GM23248 (cell line): ENCODE results near the gene UFD1. TPM values are rescaled to one million over a fixed set of nuclear protein-coding genes. Genes with fewer than 3 reads are reported as not detected.

Source experiments
- DNase-seq: peaks from one replicate; pipeline ENCODE4 v3.0.0-alpha.2; 2015
- H2AFZ ChIP-seq: fragments of 200-600 bp; sonication (generic); 2 replicates; pipeline ENCODE4 v1.6.1; 2016; ENCODE audit warnings: antibody characterized with exemption
- H3F3A ChIP-seq: fragments of 200-600 bp; sonication (generic); 2 replicates; pipeline ENCODE4 v1.6.1; 2016; ENCODE audit warnings: mild to moderate bottlenecking, antibody characterized with exemption, mixed run types; ENCODE audit not compliant: insufficient read depth
- H3K27ac ChIP-seq: fragments of 200-600 bp; sonication (generic); 2 replicates; pipeline ENCODE4 v1.5.1; 2016; ENCODE audit warnings: mild to moderate bottlenecking
- H3K27me3 ChIP-seq: fragments of 200-600 bp; sonication (generic); replicated peaks from 2 replicates; pipeline ENCODE4 v1.6.1; 2016; ENCODE audit warnings: mild to moderate bottlenecking; ENCODE audit not compliant: insufficient read depth
- H3K36me3 ChIP-seq: fragments of 200-600 bp; sonication (generic); 2 replicates; pipeline ENCODE4 v1.6.1; 2016; ENCODE audit warnings: low read depth, mild to moderate bottlenecking
- H3K4me1 ChIP-seq: fragments of 200-600 bp; sonication (generic); 2 replicates; pipeline ENCODE4 v1.6.1; 2016; ENCODE audit warnings: mild to moderate bottlenecking; ENCODE audit not compliant: insufficient read depth
- H3K4me2 ChIP-seq: fragments of 200-600 bp; sonication (generic); one replicate; pipeline ENCODE4 v1.6.1; 2016; ENCODE audit warnings: mild to moderate bottlenecking; ENCODE audit not compliant: unreplicated experiment
- H3K4me3 ChIP-seq: fragments of 200-600 bp; sonication (generic); 2 replicates; pipeline ENCODE4 v1.5.1; 2016; ENCODE audit warnings: mild to moderate bottlenecking
- H3K79me2 ChIP-seq: fragments of 200-600 bp; sonication (generic); 2 replicates; pipeline ENCODE4 v1.6.1; 2016; ENCODE audit warnings: mild to moderate bottlenecking; ENCODE audit not compliant: insufficient read depth
- H3K9ac ChIP-seq: fragments of 200-600 bp; sonication (generic); 2 replicates; pipeline ENCODE4 v1.6.1; 2016; ENCODE audit warnings: mild to moderate bottlenecking
- H3K9me2 ChIP-seq: fragments of 200-600 bp; sonication (generic); 2 replicates; pipeline ENCODE4 v1.6.1; 2016; ENCODE audit warnings: mixed run types, mild to moderate bottlenecking, moderate library complexity; ENCODE audit not compliant: insufficient read depth
- H3K9me3 ChIP-seq: fragments of 200-600 bp; sonication (generic); one replicate; pipeline ENCODE4 v1.6.1; 2017; ENCODE audit warnings: low read depth
- H4K20me1 ChIP-seq: fragments of 200-600 bp; sonication (generic); 2 replicates; pipeline ENCODE4 v1.6.0; 2016; ENCODE audit not compliant: insufficient read depth
- EZH2 ChIP-seq: fragments of 200-600 bp; sonication (generic); IDR thresholded peaks from 2 replicates; pipeline ENCODE4 v1.6.1; 2018; ENCODE audit warnings: antibody characterized with exemption, mild to moderate bottlenecking; ENCODE audit not compliant: insufficient read depth, poor library complexity, severe bottlenecking
- EZH2phosphoT487 ChIP-seq: fragments of 200-600 bp; sonication (generic); IDR thresholded peaks from 2 replicates; pipeline ENCODE4 v1.6.1; 2018; ENCODE audit warnings: antibody characterized with exemption, moderate library complexity, mild to moderate bottlenecking, low read depth; ENCODE audit not compliant: insufficient read depth
- WGBS, 2 experiments: methylation state at CpG; one replicate each; pipeline ENCODE4 v1.1.6; 2015 to 2017; ENCODE audit warnings: low lambda C conversion rate in 2 of 2, low coverage in 1 of 2; ENCODE audit errors: missing lambda C conversion rate in 2 of 2; 5-methylcytosine and 5-hydroxymethylcytosine counted together
- in situ Hi-C: fragments of 300-500 bp; cut with MboI; formaldehyde crosslinking; loops from 2 replicates; pipeline ENCODE4 v1.15.0; 2020
- polyA plus RNA-seq: library from polyadenylated mRNA; unstranded; fragments of >200 nt; fragmentation: Nextera tagmentation; extraction: Ambion mirVana; gene quantifications from 2 replicates; pipeline ENCODE4 v1.2.1, GENCODE V29; 2016
- total RNA-seq: library from RNA; depleted of rRNA; stranded (reverse); fragments of >200 nt; shearing (Covaris generic); gene quantifications from 2 replicates; pipeline ENCODE4 v1.2.3, GENCODE V29; 2014

The UFD1 gene
- total and polyA plus RNA-seq, 2 experiments from 2014 or later = 55.2 to 117 TPM

GRCh38 chr22:19495562-19496323 lies 16.8 kb upstream of the UFD1 start:
- Histone ChIP-seq H3K9me3 (no peaks in the 10 kb centered on the region), H3K27me3 (no peaks in the 10 kb centered on the region), H3K4me1 (peaks cover 6% of the 10 kb centered on the region; the same call in 1 of the 2 replicates), H3K4me2 (no peak overlapping the region), H4K20me1 (no peaks in the 10 kb centered on the region), H3K9me2 (no peaks in the 10 kb centered on the region), H3K9ac (no peak overlapping the region), H3K4me3 (no peak overlapping the region), H3K36me3 (no peaks in the 10 kb centered on the region), H3K27ac (no peak overlapping the region), H3F3A (no peaks in the 10 kb centered on the region), H2AFZ (no peak overlapping the region), H3K79me2 (no peaks in the 10 kb centered on the region)
- 84 to 87% methylated on average over 5 of the region's 5 CpGs for WGBS, 2 experiments
- peak; percentile 29 for DNase-seq
- TF ChIP-seq EZH2phosphoT487 (no peak), EZH2 (no peak)
- in situ Hi-C loops = no loop called here

- DNase-seq = no peak
- TF ChIP-seq EZH2 (no peak), EZH2phosphoT487 (no peak)
- Histone ChIP-seq H3K4me2 (no peak overlapping the region), H3K9ac (no peak overlapping the region), H3K4me1 (peaks cover 6% of the 10 kb centered on the region; the same call in 1 of the 2 replicates), H2AFZ (no peak overlapping the region), H3K9me3 (no peaks in the 10 kb centered on the region), H3K27me3 (no peaks in the 10 kb centered on the region), H3K9me2 (no peaks in the 10 kb centered on the region), H3K36me3 (no peaks in the 10 kb centered on the region), H3K79me2 (no peaks in the 10 kb centered on the region), H3K27ac (no peak overlapping the region), H3F3A (no peaks in the 10 kb centered on the region), H4K20me1 (no peaks in the 10 kb centered on the region), H3K4me3 (no peak overlapping the region)
- in situ Hi-C loops = no loop called here
- WGBS, 2 experiments = 97% methylated on average over 6 of the region's 6 CpGs
Measured at GRCh38 chr22:19494676-19495173, 15.7 kb upstream of the UFD1 start.

- 97 to 98% methylated on average over 8 of the region's 8 CpGs for WGBS, 2 experiments
- Histone ChIP-seq H3K9ac (no peak overlapping the region), H3K79me2 (no peaks in the 10 kb centered on the region), H2AFZ (no peak overlapping the region), H3K4me1 (peaks cover 6% of the 10 kb centered on the region; the same call in 1 of the 2 replicates), H3K27ac (no peak overlapping the region), H3K9me3 (no peaks in the 10 kb centered on the region), H3K27me3 (no peaks in the 10 kb centered on the region), H3K36me3 (no peaks in the 10 kb centered on the region), H3K9me2 (no peaks in the 10 kb centered on the region), H3K4me3 (no peak overlapping the region), H3K4me2 (no peak overlapping the region), H4K20me1 (no peaks in the 10 kb centered on the region), H3F3A (no peaks in the 10 kb centered on the region)
- no peak for DNase-seq
- TF ChIP-seq EZH2 (no peak), EZH2phosphoT487 (no peak)
- in situ Hi-C loops = no loop called here
Measured at GRCh38 chr22:19494001-19494560, 15.1 kb upstream of the UFD1 start.

GRCh38 chr22:19492504-19493174 lies 13.6 kb upstream of the UFD1 start:
- no peaks in the 10 kb centered on the region for H3K9me2 ChIP-seq
- H3K79me2 ChIP-seq = no peaks in the 10 kb centered on the region
- no peak overlapping the region for H3K9ac ChIP-seq
- H3K9me3 ChIP-seq = no peaks in the 10 kb centered on the region
- H3K4me3 ChIP-seq = no peak overlapping the region
- H3K27ac ChIP-seq = no peak overlapping the region
- H3K27me3 ChIP-seq = no peaks in the 10 kb centered on the region
- H3K4me2 ChIP-seq = no peak overlapping the region
- no peak for DNase-seq
- WGBS, 2 experiments = 93 to 94% methylated on average over 6 of the region's 6 CpGs
- H3F3A ChIP-seq = no peaks in the 10 kb centered on the region
- TF ChIP-seq EZH2 = no peak
- no peaks in the 10 kb centered on the region for H4K20me1 ChIP-seq
- no peak overlapping the region for H2AFZ ChIP-seq
- no peaks in the 10 kb centered on the region for H3K36me3 ChIP-seq
- peaks cover 6% of the 10 kb centered on the region; the same call in 1 of the 2 replicates for H3K4me1 ChIP-seq
- in situ Hi-C loops = no loop called here
